ENCODE results near the gene PHF20. TPM values are rescaled to one million over a fixed set of nuclear protein-coding genes. Genes with fewer than 3 reads are reported as not detected.

PHF20 gene
- total and polyA plus RNA-seq, 2 of the 13 experiments (the other 11 are each of a cell fraction or from before 2014, with no cell fraction given), result 22.8 to 34.1 TPM

DNA sequence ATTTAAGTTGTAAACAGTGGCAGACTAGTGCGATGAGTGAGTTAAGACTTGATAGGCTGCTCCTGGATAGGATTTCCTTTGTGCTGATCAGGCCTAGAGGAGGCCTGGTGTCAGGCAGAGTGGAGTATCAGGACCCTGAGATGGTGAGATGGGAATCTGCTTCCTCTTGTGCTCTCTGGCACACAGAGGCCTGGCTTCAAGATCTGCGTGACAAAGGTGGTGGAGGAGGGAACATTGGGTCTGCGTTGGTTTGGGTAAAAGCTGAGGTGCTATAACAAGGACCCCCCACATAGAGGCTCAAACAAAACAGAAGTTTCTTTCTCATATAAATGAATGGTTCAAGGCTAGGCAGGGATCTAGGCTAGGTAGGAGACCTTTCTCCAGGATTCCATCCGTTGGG lies 162.2 kb downstream of the PHF20 start (continued):
- TF ChIP-seq, protein P1, sequence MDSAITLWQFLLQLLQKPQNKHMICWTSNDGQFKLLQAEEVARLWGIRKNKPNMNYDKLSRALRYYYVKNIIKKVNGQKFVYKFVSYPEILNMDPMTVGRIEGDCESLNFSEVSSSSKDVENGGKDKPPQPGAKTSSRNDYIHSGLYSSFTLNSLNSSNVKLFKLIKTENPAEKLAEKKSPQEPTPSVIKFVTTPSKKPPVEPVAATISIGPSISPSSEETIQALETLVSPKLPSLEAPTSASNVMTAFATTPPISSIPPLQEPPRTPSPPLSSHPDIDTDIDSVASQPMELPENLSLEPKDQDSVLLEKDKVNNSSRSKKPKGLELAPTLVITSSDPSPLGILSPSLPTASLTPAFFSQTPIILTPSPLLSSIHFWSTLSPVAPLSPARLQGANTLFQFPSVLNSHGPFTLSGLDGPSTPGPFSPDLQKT (CRISPR knock-in tag; IDR thresholded peaks at IDR 0.05; ENCODE audit: borderline replicate concordance), result no peak
- TF ChIP-seq WIZ (CRISPR knock-in tag; IDR thresholded peaks at IDR 0.05), result no peak

- H3K9ac ChIP-seq (ENCODE audit: insufficient read depth, low read depth, low read length), result no peak overlapping the region
- POLR2A ChIA-PET, result no interaction called here
- no peak overlapping the region for H3K4me2 ChIP-seq (ENCODE audit: low read depth, low read length)
- FAIRE-seq, result no peak
- BruUV-seq (replicated peaks), result no TSS peak
- H3K27ac ChIP-seq (ENCODE audit: extremely low read length, insufficient read depth, low read length), result no peak overlapping the region
- H3K9me3 ChIP-seq (ENCODE audit: low read length), result no peaks in the 10 kb centered on the region
- DNase-seq (ENCODE audit: low spot score), result no peak
- intact Hi-C loops (cut with micrococcal nuclease; ENCODE audit: unreplicated experiment), result no loop called here
- ATAC-seq, result no peak
- 99% methylated on average over 3 of the region's 3 CpGs for WGBS (ENCODE audit: low lambda C conversion rate)
- TF ChIP-seq SMARCE1 (IDR thresholded peaks at IDR 0.05; ENCODE audit: borderline replicate concordance), result no peak
- no peak for TF ChIP-seq THYN1 (CRISPR knock-in tag; IDR thresholded peaks at IDR 0.05; ENCODE audit: borderline replicate concordance, low read depth)
- TF ChIP-seq ZNF790 (CRISPR knock-in tag; IDR thresholded peaks at IDR 0.05; ENCODE audit: borderline replicate concordance), result no peak
- no peak for TF ChIP-seq FLYWCH1 (CRISPR knock-in tag; IDR thresholded peaks at IDR 0.05)
- TF ChIP-seq JUN (CRISPR knock-in tag; IDR thresholded peaks at IDR 0.05), result no peak
- TF ChIP-seq, protein P2, sequence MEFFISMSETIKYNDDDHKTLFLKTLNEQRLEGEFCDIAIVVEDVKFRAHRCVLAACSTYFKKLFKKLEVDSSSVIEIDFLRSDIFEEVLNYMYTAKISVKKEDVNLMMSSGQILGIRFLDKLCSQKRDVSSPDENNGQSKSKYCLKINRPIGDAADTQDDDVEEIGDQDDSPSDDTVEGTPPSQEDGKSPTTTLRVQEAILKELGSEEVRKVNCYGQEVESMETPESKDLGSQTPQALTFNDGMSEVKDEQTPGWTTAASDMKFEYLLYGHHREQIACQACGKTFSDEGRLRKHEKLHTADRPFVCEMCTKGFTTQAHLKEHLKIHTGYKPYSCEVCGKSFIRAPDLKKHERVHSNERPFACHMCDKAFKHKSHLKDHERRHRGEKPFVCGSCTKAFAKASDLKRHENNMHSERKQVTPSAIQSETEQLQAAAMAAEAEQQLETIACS (CRISPR knock-in tag; IDR thresholded peaks at IDR 0.05), result no peak
- TF ChIP-seq, protein P3, sequence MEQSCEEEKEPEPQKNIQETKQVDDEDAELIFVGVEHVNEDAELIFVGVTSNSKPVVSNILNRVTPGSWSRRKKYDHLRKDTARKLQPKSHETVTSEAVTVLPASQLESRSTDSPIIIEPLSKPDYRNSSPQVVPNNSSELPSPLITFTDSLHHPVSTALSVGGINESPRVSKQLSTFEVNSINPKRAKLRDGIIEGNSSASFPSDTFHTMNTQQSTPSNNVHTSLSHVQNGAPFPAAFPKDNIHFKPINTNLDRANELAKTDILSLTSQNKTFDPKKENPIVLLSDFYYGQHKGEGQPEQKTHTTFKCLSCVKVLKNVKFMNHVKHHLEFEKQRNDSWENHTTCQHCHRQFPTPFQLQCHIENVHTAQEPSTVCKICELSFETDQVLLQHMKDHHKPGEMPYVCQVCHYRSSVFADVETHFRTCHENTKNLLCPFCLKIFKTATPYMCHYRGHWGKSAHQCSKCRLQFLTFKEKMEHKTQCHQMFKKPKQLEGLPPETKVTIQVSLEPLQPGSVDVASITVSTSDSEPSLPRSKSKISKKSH (CRISPR knock-in tag; IDR thresholded peaks at IDR 0.05; ENCODE audit: borderline replicate concordance), result no peak
- TF ChIP-seq ZNF724P (CRISPR knock-in tag; IDR thresholded peaks at IDR 0.05; ENCODE audit: borderline replicate concordance), result no peak
- TF ChIP-seq, protein P1 (CRISPR knock-in tag; IDR thresholded peaks at IDR 0.05; ENCODE audit: borderline replicate concordance), result no peak
- in situ Hi-C loops (cut with HindIII; ENCODE audit: extremely low pct_ligation_motif_present, low pct_unique_long_range_greater_than_20kb), result no loop called here
- H3K27me3 ChIP-seq (ENCODE audit: control insufficient read depth in 1 of 2, insufficient read depth in 2 of 2, low read length in 2 of 2), result no peaks in the 10 kb centered on the region
- H3K4me1 ChIP-seq (ENCODE audit: insufficient read depth, low read length), result no peaks in the 10 kb centered on the region
- H3K4me3 ChIP-seq (replicated peaks in 1 of 3; ENCODE audit: insufficient read depth in 1 of 3, low read depth in 2 of 3, low read length in 3 of 3), result no peak overlapping the region
- no peak overlapping the region for H2AFZ ChIP-seq (ENCODE audit: low read length)
- H3K79me2 ChIP-seq (ENCODE audit: insufficient read depth, low read length), result no peaks in the 10 kb centered on the region
- no peaks in the 10 kb centered on the region for H4K20me1 ChIP-seq (ENCODE audit: insufficient read depth, low read length)
- peaks cover 31 to 49% of the 10 kb centered on the region in 2 experiments; a peak in 4 of 5 replicates for H3K36me3 ChIP-seq (replicated peaks in 1 of 2; ENCODE audit: control insufficient read depth in 1 of 2, insufficient read depth in 2 of 2, low read length in 2 of 2)
- CTCF ChIA-PET (ENCODE audit: low intra/inter-chr PET ratio, low total read pairs), result no interaction called here
Observed at GRCh38 chr20:35939264-35939663, 167.4 kb downstream of the PHF20 start.
